Testis (tissue), 3 donors: ENCODE data around the gene PAM16. TPM values are rescaled to one million over a fixed set of nuclear protein-coding genes. Genes with fewer than 3 reads are reported as not detected.
"Not testable (repeated sequence)": the region's sequence is repeated elsewhere in the genome, so short reads cannot be mapped to it uniquely, and the experiment has no call there.

Experiments
- DNase-seq: peaks from one replicate; pipeline ENCODE4 v3.0.0-alpha.2; 2019
- H3K27ac ChIP-seq, 2 donors: fragments of 200-600 bp; sonication (generic); one replicate each; pipeline ENCODE4 v1.5.1; 2019
- H3K27me3 ChIP-seq: fragments of 200-600 bp; sonication (generic); one replicate; pipeline ENCODE4 v1.5.1; 2019
- H3K36me3 ChIP-seq: fragments of 200-600 bp; sonication (generic); one replicate; pipeline ENCODE4 v1.5.1; 2017; ENCODE audit warnings: low read depth; ENCODE audit errors: missing control alignments
- H3K4me1 ChIP-seq: fragments of 200-600 bp; sonication (generic); one replicate; pipeline ENCODE4 v1.5.1; 2019
- H3K4me3 ChIP-seq, 2 donors: fragments of 200-600 bp; sonication (generic); one replicate each; pipeline ENCODE4 v1.5.1; 2017 to 2019
- H3K9me3 ChIP-seq: fragments of 200-600 bp; sonication (generic); one replicate; pipeline ENCODE4 v1.5.1; 2017
- CTCF ChIP-seq, 3 experiments: fragments of 450-650 bp in 2 of 3; fragments of 200-600 bp in 1 of 3; sonication (generic) in 1 of 3; IDR thresholded peaks; one replicate each; pipeline ENCODE4 v1.5.1; 2016 to 2019; ENCODE audit warnings: antibody characterized with exemption in 3 of 3, mild to moderate bottlenecking in 2 of 3, moderate library complexity in 1 of 3
- POLR2A ChIP-seq: fragments of 450-650 bp; IDR thresholded peaks from one replicate; pipeline ENCODE4 v1.6.1; 2017; ENCODE audit warnings: antibody characterized with exemption, mild to moderate bottlenecking, moderate library complexity
- WGBS, 2 donors: methylation state at CpG; one replicate each; pipeline ENCODE4 v1.1.5; 2018; 5-methylcytosine and 5-hydroxymethylcytosine counted together
- intact Hi-C: fragments of 100-400 bp; cut with DNase I; formaldehyde crosslinking; loops from one replicate; pipeline ENCODE4 v1.15.1; 2023; ENCODE audit warnings: low total_unique reads
- polyA plus RNA-seq: library from polyadenylated mRNA; stranded (reverse); fragments of 350-450 nt; fragmentation: Illumina TruSeq; extraction: RNeasy Lipid Tissue Mini Kit (QIAGEN cat#74804); gene quantifications from one replicate; pipeline ENCODE4 v1.2.3, GENCODE V29; 2014; ENCODE audit warnings: low read depth, low replicate concordance; ENCODE audit not compliant: insufficient read depth
- total RNA-seq, 2 donors: library from RNA; depleted of rRNA; stranded (reverse); fragments of >200 nt; gene quantifications; one replicate each; pipeline ENCODE4 v1.2.3, GENCODE V29; 2016

The PAM16 gene
- total and polyA plus RNA-seq, 3 donors from 2014 or later, result 61.8 to 148 (median 126) TPM

- intact Hi-C loops, result no loop called here
- Histone ChIP-seq H3K27me3 (no peaks in the 10 kb centered on the region), H3K36me3 (no peaks in the 10 kb centered on the region), H3K9me3 (no peaks in the 10 kb centered on the region), H3K27ac (peak overlapping the region in 1 of 2 donors; percentile 55), H3K4me3 (no peak overlapping the region), H3K4me1 (peaks cover 38% of the 10 kb centered on the region)
- WGBS, 2 donors, result 72 to 84% methylated on average over 22 to 26 of the region's 26 CpGs
- DNase-seq, result peak; percentile 53
- TF ChIP-seq CTCF (IDR thresholded peaks at IDR 0.05) (no peak), POLR2A (no peak)
These were observed 5.9 kb downstream of the PAM16 start for GRCh38 chr16:4344983-4345835.

DNA sequence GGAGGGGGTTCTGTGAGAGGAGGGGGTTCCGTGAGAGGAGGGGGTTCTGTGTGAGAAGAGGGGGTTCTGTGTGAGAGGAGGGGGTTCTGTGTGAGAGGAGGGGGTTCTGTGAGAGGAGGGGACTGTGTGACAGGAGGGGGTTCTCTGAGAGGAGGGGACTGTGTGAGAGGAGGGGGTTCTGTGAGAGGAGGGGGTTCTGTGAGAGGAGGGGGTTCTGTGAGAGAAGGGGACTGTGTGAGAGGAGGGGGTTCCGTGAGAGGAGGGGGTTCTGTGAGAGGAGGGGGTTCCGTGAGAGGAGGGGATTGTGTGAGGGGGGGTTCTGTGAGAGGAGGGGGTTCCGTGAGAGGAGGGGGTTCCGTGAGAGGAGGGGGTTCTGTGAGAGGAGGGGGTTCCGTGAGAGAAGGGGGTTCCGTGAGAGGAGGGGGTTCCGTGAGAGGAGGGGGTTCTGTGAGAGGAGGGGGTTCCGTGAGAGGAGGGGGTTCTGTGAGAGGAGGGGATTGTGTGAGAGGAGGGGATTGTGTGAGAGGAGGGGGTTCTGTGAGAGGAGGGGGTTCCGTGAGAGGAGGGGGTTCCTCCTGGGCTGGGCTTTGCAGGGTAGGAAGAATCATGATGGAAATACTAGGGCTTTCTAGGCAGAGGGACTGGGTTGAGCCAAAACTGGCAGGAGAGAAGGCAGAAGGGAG is 6.7 kb downstream of the PAM16 start:
- H3K4me3 ChIP-seq, DNase-seq, H3K9me3 ChIP-seq, intact Hi-C loops, H3K36me3 ChIP-seq, H3K27me3 ChIP-seq: not testable (repeated sequence)
- 63% methylated on average over 5 to 7 of the region's 10 CpGs for WGBS, 2 donors
- Histone ChIP-seq H3K27ac (peak overlapping the region in 1 of 2 donors; percentile 55), H3K4me1 (peaks cover 38% of the 10 kb centered on the region)

GRCh38 chr16:4342866-4343744 is 8.0 kb downstream of the PAM16 start:
- TF ChIP-seq CTCF (IDR thresholded peaks at IDR 0.05) (no peak), POLR2A (no peak)
- no peaks in the 10 kb centered on the region for H3K36me3 ChIP-seq
- H3K9me3 ChIP-seq, result no peaks in the 10 kb centered on the region
- WGBS, 2 donors, result 80 to 86% methylated on average over 7 to 12 of the region's 21 CpGs
- peaks cover 37% of the 10 kb centered on the region for H3K4me1 ChIP-seq
- intact Hi-C loops, result no loop called here
- H3K4me3 ChIP-seq, result no peak overlapping the region
- no peak overlapping the region for H3K27ac ChIP-seq
- H3K27me3 ChIP-seq, result no peaks in the 10 kb centered on the region
- no peak for DNase-seq

DNA sequence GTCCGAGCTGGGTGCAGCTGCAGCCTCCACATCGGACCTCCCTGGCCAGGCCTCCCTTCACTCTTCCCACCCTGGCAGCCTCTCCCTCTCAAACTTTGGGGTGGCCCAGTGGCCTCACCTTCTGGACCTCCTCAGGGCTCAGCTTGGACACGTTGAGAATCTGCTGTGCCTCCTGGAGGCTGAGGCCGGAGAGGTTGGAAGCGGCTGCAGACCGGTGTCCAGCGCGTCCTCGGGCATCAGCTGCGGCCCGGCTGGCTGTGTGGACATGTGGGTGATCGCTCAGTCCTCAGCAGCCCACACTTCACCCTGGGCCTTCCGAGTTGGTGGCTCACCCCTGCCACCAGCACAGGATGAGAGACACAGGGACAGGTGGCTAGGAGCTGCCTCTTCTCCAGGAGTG is 9.9 kb downstream of the PAM16 start:
- no peak for DNase-seq
- Histone ChIP-seq H3K27me3 (no peaks in the 10 kb centered on the region), H3K27ac (no peak overlapping the region), H3K4me1 (peaks cover 21% of the 10 kb centered on the region), H3K4me3 (no peak overlapping the region), H3K36me3 (no peaks in the 10 kb centered on the region), H3K9me3 (no peaks in the 10 kb centered on the region)
- intact Hi-C loops, result no loop called here
- WGBS, 2 donors, result 86 to 88% methylated on average over 6 to 13 of the region's 13 CpGs
- TF ChIP-seq CTCF (IDR thresholded peaks at IDR 0.05), result no peak
- no peak for TF ChIP-seq POLR2A

GRCh38 chr16:4340443-4340842 is 10.7 kb downstream of the PAM16 start:
- 79% methylated on average over 6 of the region's 6 CpGs; no CpG with 5 or more reads in 1 of the 2 donors for WGBS, 2 donors
- Histone ChIP-seq H3K27me3 (no peaks in the 10 kb centered on the region), H3K27ac (no peak overlapping the region), H3K9me3 (no peaks in the 10 kb centered on the region), H3K4me3 (no peak overlapping the region), H3K4me1 (peaks cover 14% of the 10 kb centered on the region), H3K36me3 (no peaks in the 10 kb centered on the region)
- DNase-seq, result no peak
- intact Hi-C loops, result no loop called here
- TF ChIP-seq POLR2A (no peak), CTCF (IDR thresholded peaks at IDR 0.05) (no peak)
